ENCODE measurements around the gene MINDY3. TPM values are rescaled to one million over a fixed set of nuclear protein-coding genes. Genes with fewer than 3 reads are reported as not detected.

Gene MINDY3
- total RNA-seq, 1 experiment from 2014 or later: 14.9 TPM

- Histone ChIP-seq H3K23ac (ENCODE audit: insufficient read length, low read depth, low read length) (no peak overlapping the region), H3T11ph (ENCODE audit: low read length) (no peak overlapping the region), H3K14ac (ENCODE audit: insufficient read depth, low read length) (no peak overlapping the region), H2BK5ac (ENCODE audit: insufficient read length, low read length) (no peak overlapping the region), H2BK20ac (ENCODE audit: low read depth, low read length, poor library complexity, severe bottlenecking) (no peak overlapping the region), H2BK120ac (ENCODE audit: low read depth, low read length, poor library complexity, severe bottlenecking) (no peak overlapping the region), H2BK12ac (ENCODE audit: insufficient read length, low read depth, low read length) (no peak overlapping the region), H2BK15ac (ENCODE audit: low read depth, low read length) (no peak overlapping the region), H3K4ac (ENCODE audit: low read depth, low read length) (no peak overlapping the region), H3K23me2 (ENCODE audit: insufficient read length, low read depth, low read length, poor library complexity, severe bottlenecking) (no peaks in the 10 kb centered on the region), H3K79me1 (ENCODE audit: insufficient read depth, low read depth, low read length, poor library complexity, severe bottlenecking) (no peaks in the 10 kb centered on the region), H3K9ac (ENCODE audit: extremely low read depth, insufficient read length, low read length) (no peak overlapping the region), H4K20me1 (ENCODE audit: control insufficient read depth, insufficient read depth, insufficient read length) (no peaks in the 10 kb centered on the region), H4K91ac (ENCODE audit: insufficient read length, low read depth, low read length) (no peak overlapping the region), H3K79me2 (ENCODE audit: insufficient read depth, low read length) (no peaks in the 10 kb centered on the region), H3K56ac (ENCODE audit: insufficient read length, low read depth, low read length) (no peak overlapping the region), H4K8ac (replicated peaks; ENCODE audit: insufficient read length, low read depth, low read length) (no peak overlapping the region), H4K5ac (ENCODE audit: insufficient read length, low read depth, low read length) (no peak overlapping the region), H3K4me1 (ENCODE audit: insufficient read depth, low read length) (no peaks in the 10 kb centered on the region), H3K9me3 (ENCODE audit: control insufficient read depth, low read depth, low read length) (no peaks in the 10 kb centered on the region), H3K18ac (ENCODE audit: insufficient read length, low read depth, low read length) (no peak overlapping the region), H3K27me3 (ENCODE audit: insufficient read depth, low read length) (no peaks in the 10 kb centered on the region), H3K4me2 (ENCODE audit: insufficient read depth, insufficient read length, low read length) (no peak overlapping the region), H2AK5ac (ENCODE audit: insufficient read length, low read length) (no peak overlapping the region), H3K27ac (ENCODE audit: insufficient read length, low read depth, low read length) (no peak overlapping the region), H2AFZ (ENCODE audit: low read length) (no peak overlapping the region)
- no peaks in the 10 kb centered on the region; the same call in 1 of the 2 replicates for H3K27me3 Mint-ChIP-seq (ENCODE audit: low read depth)
- H3K9me3 Mint-ChIP-seq: no peaks in the 10 kb centered on the region
- no peak for DNase-seq
- no peak overlapping the region for H3K4me3 Mint-ChIP-seq
- TF ChIP-seq CTCF (conservative IDR thresholded peaks at IDR 0.05): no peak
- WGBS (ENCODE audit: extremely low coverage, insufficient read length, low lambda C conversion rate): no CpG with 5 or more reads among the region's 3 CpGs
- H3K4me1 Mint-ChIP-seq: 0 out of 4 replicates have a peak, but pooled peaks cover 0 to 2% of the 10 kb centered on the region in 2 experiments
- no peak overlapping the region for H3K27ac Mint-ChIP-seq
- peaks cover 0 to 5% (median 3%) of the 10 kb centered on the region in 3 experiments; a peak in 2 of 7 replicates for H3K36me3 Mint-ChIP-seq (ENCODE audit: insufficient read depth in 1 of 3, low read depth in 3 of 3)
These were observed 46.9 kb downstream of the MINDY3 start for GRCh38 chr10:15813415-15813814.
